ENCODE data around the gene ASTN2.

- TF ChIP-seq EP300 (IDR thresholded peaks at IDR 0.05) (no peak), CTCF (IDR thresholded peaks at IDR 0.05) (no peak)
These were observed 414.0 kb downstream of the ASTN2 start for GRCh38 chr9:117000834-117001233.
